ENCODE results near the gene PCDHGC3. TPM values are rescaled to one million over a fixed set of nuclear protein-coding genes. Genes with fewer than 3 reads are reported as not detected.
"Not testable (repeated sequence)": the region's sequence is repeated elsewhere in the genome, so short reads cannot be mapped to it uniquely, and the experiment has no call there.

PCDHGC3 gene
- total RNA-seq, 1 donor: 59.4 TPM

DNA sequence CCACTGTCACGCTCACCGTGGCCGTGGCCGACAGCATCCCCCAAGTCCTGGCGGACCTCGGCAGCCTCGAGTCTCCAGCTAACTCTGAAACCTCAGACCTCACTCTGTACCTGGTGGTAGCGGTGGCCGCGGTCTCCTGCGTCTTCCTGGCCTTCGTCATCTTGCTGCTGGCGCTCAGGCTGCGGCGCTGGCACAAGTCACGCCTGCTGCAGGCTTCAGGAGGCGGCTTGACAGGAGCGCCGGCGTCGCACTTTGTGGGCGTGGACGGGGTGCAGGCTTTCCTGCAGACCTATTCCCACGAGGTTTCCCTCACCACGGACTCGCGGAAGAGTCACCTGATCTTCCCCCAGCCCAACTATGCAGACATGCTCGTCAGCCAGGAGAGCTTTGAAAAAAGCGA, 43.0 kb upstream of the PCDHGC3 start:
- H2AFZ ChIP-seq (ENCODE audit: low read length); H4K20me1 ChIP-seq (ENCODE audit: insufficient read depth, low read length); H3K9me3 ChIP-seq (ENCODE audit: low read depth, low read length); H3K27me3 ChIP-seq (ENCODE audit: insufficient read depth, low read length); H3K27ac ChIP-seq (ENCODE audit: low read depth, low read length); H3K4me3 ChIP-seq (ENCODE audit: insufficient read depth, low read length); H3K36me3 ChIP-seq (ENCODE audit: insufficient read depth, low read length); DNase-seq (ENCODE audit: insufficient read length, low spot score, missing footprints): not testable (repeated sequence)
- Histone ChIP-seq H3K79me2 (ENCODE audit: insufficient read depth, low read length) (peaks cover 42% of the 10 kb centered on the region), H3K4me1 (ENCODE audit: insufficient read depth, low read length) (peaks cover 19% of the 10 kb centered on the region), H3K4me2 (ENCODE audit: insufficient read depth, low read length) (peak overlapping the region; percentile 47)

- H4K20me1 ChIP-seq (ENCODE audit: insufficient read depth, low read length): no peaks in the 10 kb centered on the region
- no peak overlapping the region for H3K27ac ChIP-seq (ENCODE audit: low read depth, low read length)
- H3K79me2 ChIP-seq (ENCODE audit: insufficient read depth, low read length): peaks cover 43% of the 10 kb centered on the region
- TF ChIP-seq, protein P1, sequence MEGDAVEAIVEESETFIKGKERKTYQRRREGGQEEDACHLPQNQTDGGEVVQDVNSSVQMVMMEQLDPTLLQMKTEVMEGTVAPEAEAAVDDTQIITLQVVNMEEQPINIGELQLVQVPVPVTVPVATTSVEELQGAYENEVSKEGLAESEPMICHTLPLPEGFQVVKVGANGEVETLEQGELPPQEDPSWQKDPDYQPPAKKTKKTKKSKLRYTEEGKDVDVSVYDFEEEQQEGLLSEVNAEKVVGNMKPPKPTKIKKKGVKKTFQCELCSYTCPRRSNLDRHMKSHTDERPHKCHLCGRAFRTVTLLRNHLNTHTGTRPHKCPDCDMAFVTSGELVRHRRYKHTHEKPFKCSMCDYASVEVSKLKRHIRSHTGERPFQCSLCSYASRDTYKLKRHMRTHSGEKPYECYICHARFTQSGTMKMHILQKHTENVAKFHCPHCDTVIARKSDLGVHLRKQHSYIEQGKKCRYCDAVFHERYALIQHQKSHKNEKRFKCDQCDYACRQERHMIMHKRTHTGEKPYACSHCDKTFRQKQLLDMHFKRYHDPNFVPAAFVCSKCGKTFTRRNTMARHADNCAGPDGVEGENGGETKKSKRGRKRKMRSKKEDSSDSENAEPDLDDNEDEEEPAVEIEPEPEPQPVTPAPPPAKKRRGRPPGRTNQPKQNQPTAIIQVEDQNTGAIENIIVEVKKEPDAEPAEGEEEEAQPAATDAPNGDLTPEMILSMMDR (IDR thresholded peaks at IDR 0.05; ENCODE audit: extremely low read depth, low read depth, low read length): no peak
- no peaks in the 10 kb centered on the region for H3K36me3 ChIP-seq (ENCODE audit: insufficient read depth, low read length)
- no peak for DNase-seq (ENCODE audit: insufficient read length, low spot score, missing footprints)
- H3K9me3 ChIP-seq (ENCODE audit: low read depth, low read length): no peaks in the 10 kb centered on the region
- peak overlapping the region; percentile 27 for H3K4me3 ChIP-seq (ENCODE audit: insufficient read depth, low read length)
- peak overlapping the region; percentile 44 for H3K4me2 ChIP-seq (ENCODE audit: insufficient read depth, low read length)
- H2AFZ ChIP-seq (ENCODE audit: low read length): no peak overlapping the region
- H3K4me1 ChIP-seq (ENCODE audit: insufficient read depth, low read length): peaks cover 19% of the 10 kb centered on the region
- no peaks in the 10 kb centered on the region for H3K27me3 ChIP-seq (ENCODE audit: insufficient read depth, low read length)
Measured at GRCh38 chr5:141434006-141434405, 41.8 kb upstream of the PCDHGC3 start.

- TF ChIP-seq, protein P1 (IDR thresholded peaks at IDR 0.05; ENCODE audit: extremely low read depth, low read depth, low read length): no peak
- Histone ChIP-seq H3K79me2 (ENCODE audit: insufficient read depth, low read length) (peaks cover 56% of the 10 kb centered on the region), H3K4me1 (ENCODE audit: insufficient read depth, low read length) (peaks cover 23% of the 10 kb centered on the region), H3K4me2 (ENCODE audit: insufficient read depth, low read length) (peak overlapping the region; percentile 43), H4K20me1 (ENCODE audit: insufficient read depth, low read length) (no peaks in the 10 kb centered on the region), H3K27me3 (ENCODE audit: insufficient read depth, low read length) (no peaks in the 10 kb centered on the region), H3K4me3 (ENCODE audit: insufficient read depth, low read length) (peak overlapping the region; percentile 17), H3K27ac (ENCODE audit: low read depth, low read length) (peak overlapping the region; percentile 78), H3K9me3 (ENCODE audit: low read depth, low read length) (no peaks in the 10 kb centered on the region), H3K36me3 (ENCODE audit: insufficient read depth, low read length) (no peaks in the 10 kb centered on the region), H2AFZ (ENCODE audit: low read length) (no peak overlapping the region)
- DNase-seq (ENCODE audit: insufficient read length, low spot score, missing footprints): peak; percentile 73
Measured at GRCh38 chr5:141437221-141437620, 38.5 kb upstream of the PCDHGC3 start.

- Histone ChIP-seq H3K4me2 (ENCODE audit: insufficient read depth, low read length) (no peak overlapping the region), H3K9me3 (ENCODE audit: low read depth, low read length) (no peaks in the 10 kb centered on the region), H3K27me3 (ENCODE audit: insufficient read depth, low read length) (no peaks in the 10 kb centered on the region), H3K4me3 (ENCODE audit: insufficient read depth, low read length) (no peak overlapping the region), H3K4me1 (ENCODE audit: insufficient read depth, low read length) (peaks cover 20% of the 10 kb centered on the region), H4K20me1 (ENCODE audit: insufficient read depth, low read length) (no peaks in the 10 kb centered on the region), H2AFZ (ENCODE audit: low read length) (no peak overlapping the region), H3K79me2 (ENCODE audit: insufficient read depth, low read length) (peaks cover 48% of the 10 kb centered on the region), H3K27ac (ENCODE audit: low read depth, low read length) (no peak overlapping the region), H3K36me3 (ENCODE audit: insufficient read depth, low read length) (no peaks in the 10 kb centered on the region)
- TF ChIP-seq, protein P1 (IDR thresholded peaks at IDR 0.05; ENCODE audit: extremely low read depth, low read depth, low read length): peak; percentile 26
- DNase-seq (ENCODE audit: insufficient read length, low spot score, missing footprints): no peak
Measured at GRCh38 chr5:141439411-141440141, 36.2 kb upstream of the PCDHGC3 start.

Measured in osteoblast (primary cell).